PC-3 (cell line): ENCODE measurements around the gene TCL1A. TPM values are rescaled to one million over a fixed set of nuclear protein-coding genes. Genes with fewer than 3 reads are reported as not detected.

Experiments
- ATAC-seq: fragments of 200-7000 bp; cut with Tn5 transposase; 2 replicates; pipeline ENCODE4 v1.9.1; 2020; ENCODE audit warnings: mild to moderate bottlenecking, moderate library complexity
- BruUV-seq: library from RNA; stranded (reverse); fragments of 400-500 nt; replicated peaks from 2 replicates; lab custom pipeline; 2021; lab: Mats Ljungman, UMichigan
- CTCF ChIA-PET: fragments of 300-600 bp; sonication (Branson Sonifier 250); formaldehyde crosslinking; loops from one replicate; lab custom pipeline; 2022; ENCODE audit warnings: antibody characterized with exemption; lab: Charles Lee
- POLR2A ChIA-PET: fragments of 300-600 bp; sonication (Branson Sonifier 250); formaldehyde crosslinking; loops from one replicate; lab custom pipeline; 2022; ENCODE audit warnings: antibody characterized with exemption; ENCODE audit not compliant: unreplicated experiment; lab: Charles Lee
- DNase-seq: peaks from one replicate; pipeline ENCODE4 v3.0.0-alpha.2; 2015
- H2AFZ ChIP-seq: fragments of 300-600 bp; sonication (generic); 2 replicates; pipeline ENCODE4 v1.6.0; 2016; ENCODE audit warnings: antibody characterized with exemption, low read length
- H3F3A ChIP-seq: fragments of 300-600 bp; sonication (generic); one replicate; pipeline ENCODE4 v1.6.0; 2017; ENCODE audit warnings: antibody characterized with exemption, low read length, control low read depth, mild to moderate bottlenecking; ENCODE audit not compliant: unreplicated experiment
- H3K27ac ChIP-seq: fragments of 300-600 bp; sonication (generic); 2 replicates; pipeline ENCODE4 v1.5.1; 2016; ENCODE audit warnings: mild to moderate bottlenecking, low read length
- H3K27me3 ChIP-seq: fragments of 300-600 bp; sonication (generic); 2 replicates; pipeline ENCODE4 v1.6.1; 2016; ENCODE audit warnings: low read length, mixed read lengths
- H3K36me3 ChIP-seq: fragments of 300-600 bp; sonication (generic); 2 replicates; pipeline ENCODE4 v1.6.1; 2016; ENCODE audit warnings: low read depth, mixed run types, low read length, mixed read lengths
- H3K4me1 ChIP-seq: fragments of 300-600 bp; sonication (generic); 2 replicates; pipeline ENCODE4 v1.5.1; 2016; ENCODE audit warnings: low read length; ENCODE audit not compliant: insufficient read depth
- H3K4me2 ChIP-seq: fragments of 300-600 bp; sonication (generic); 2 replicates; pipeline ENCODE4 v1.6.0; 2016; ENCODE audit warnings: low read length
- H3K4me3 ChIP-seq: fragments of 300-600 bp; sonication (generic); 2 replicates; pipeline ENCODE4 v1.5.1; 2016; ENCODE audit warnings: mild to moderate bottlenecking, low read length, mixed read lengths
- H3K79me2 ChIP-seq: fragments of 300-600 bp; sonication (generic); 2 replicates; pipeline ENCODE4 v1.6.1; 2017; ENCODE audit warnings: low read length, mixed read lengths
- H3K9ac ChIP-seq: fragments of 300-600 bp; sonication (generic); 2 replicates; pipeline ENCODE4 v1.6.0; 2016; ENCODE audit warnings: mild to moderate bottlenecking, low read length
- H3K9me2 ChIP-seq: fragments of 300-600 bp; sonication (generic); replicated peaks from 2 replicates; pipeline ENCODE4 v1.6.1; 2016; ENCODE audit warnings: mixed run types, low read length, mixed read lengths
- H3K9me3 ChIP-seq: fragments of 300-600 bp; sonication (generic); 2 replicates; pipeline ENCODE4 v1.6.1; 2016; ENCODE audit warnings: low read length, mixed read lengths
- H4K20me1 ChIP-seq: fragments of 300-600 bp; sonication (generic); 2 replicates; pipeline ENCODE4 v1.6.1; 2016; ENCODE audit warnings: low read length, mixed read lengths
- EZH2 ChIP-seq: fragments of 300-600 bp; sonication (generic); IDR thresholded peaks from one replicate; pipeline ENCODE4 v1.6.1; 2017; ENCODE audit warnings: antibody characterized with exemption, mild to moderate bottlenecking, low read length; ENCODE audit not compliant: unreplicated experiment
- EZH2phosphoT487 ChIP-seq: fragments of 300-600 bp; sonication (generic); IDR thresholded peaks from 2 replicates; pipeline ENCODE4 v1.6.1; 2018; ENCODE audit warnings: mild to moderate bottlenecking, antibody characterized with exemption, low read length, borderline replicate concordance
- intact Hi-C: fragments of 100-400 bp; cut with micrococcal nuclease; formaldehyde crosslinking; loops from 2 replicates; pipeline ENCODE4 v1.9.0; 2023
- total RNA-seq: library from RNA; depleted of rRNA; stranded (reverse); fragments of >200 nt; gene quantifications from 2 replicates; pipeline ENCODE4 v1.2.3, GENCODE V29; 2014
- TF ChIP-seq, protein P1 (sequence below): fragments of 300-600 bp; sonication (generic); conservative IDR thresholded peaks from 2 replicates; pipeline ENCODE4 v1.5.1; 2017; ENCODE audit warnings: antibody characterized with exemption, low read depth, mild to moderate bottlenecking, low read length

The TCL1A gene
- total RNA-seq, 1 experiment from 2014 or later, result not detected

DNA sequence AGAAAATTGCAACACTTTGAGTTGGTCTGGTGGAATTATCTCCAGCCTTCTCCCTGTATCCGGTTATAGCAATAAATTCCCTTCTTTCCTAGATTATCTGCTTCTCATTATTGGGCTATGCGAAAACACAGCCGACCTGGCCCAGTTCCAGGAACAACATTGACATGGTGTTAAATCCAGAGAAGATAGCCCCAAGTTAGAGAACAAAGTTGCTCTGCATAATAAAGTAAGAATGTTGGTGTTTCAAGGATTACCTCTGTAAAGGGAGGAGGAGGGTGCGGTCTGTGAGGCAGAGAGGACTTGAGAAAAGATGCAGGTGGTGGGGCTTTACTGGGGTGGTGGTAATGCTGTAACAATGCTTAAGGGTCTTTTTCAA is 12.1 kb downstream of the TCL1A start:
- H3K4me1 ChIP-seq, result no peaks in the 10 kb centered on the region
- H3K4me3 ChIP-seq, result no peak overlapping the region
- no TSS peak for BruUV-seq
- H4K20me1 ChIP-seq, result no peaks in the 10 kb centered on the region
- H3K27ac ChIP-seq, result no peak overlapping the region
- H3K79me2 ChIP-seq, result no peaks in the 10 kb centered on the region
- DNase-seq (no peak), ATAC-seq (no peak)
- peaks cover 40% of the 10 kb centered on the region for H3K27me3 ChIP-seq
- ChIA-PET POLR2A (no interaction called here), CTCF (no interaction called here)
- intact Hi-C loops, result no loop called here
- TF ChIP-seq EZH2phosphoT487 (no peak), EZH2 (no peak)
- TF ChIP-seq, protein P1, sequence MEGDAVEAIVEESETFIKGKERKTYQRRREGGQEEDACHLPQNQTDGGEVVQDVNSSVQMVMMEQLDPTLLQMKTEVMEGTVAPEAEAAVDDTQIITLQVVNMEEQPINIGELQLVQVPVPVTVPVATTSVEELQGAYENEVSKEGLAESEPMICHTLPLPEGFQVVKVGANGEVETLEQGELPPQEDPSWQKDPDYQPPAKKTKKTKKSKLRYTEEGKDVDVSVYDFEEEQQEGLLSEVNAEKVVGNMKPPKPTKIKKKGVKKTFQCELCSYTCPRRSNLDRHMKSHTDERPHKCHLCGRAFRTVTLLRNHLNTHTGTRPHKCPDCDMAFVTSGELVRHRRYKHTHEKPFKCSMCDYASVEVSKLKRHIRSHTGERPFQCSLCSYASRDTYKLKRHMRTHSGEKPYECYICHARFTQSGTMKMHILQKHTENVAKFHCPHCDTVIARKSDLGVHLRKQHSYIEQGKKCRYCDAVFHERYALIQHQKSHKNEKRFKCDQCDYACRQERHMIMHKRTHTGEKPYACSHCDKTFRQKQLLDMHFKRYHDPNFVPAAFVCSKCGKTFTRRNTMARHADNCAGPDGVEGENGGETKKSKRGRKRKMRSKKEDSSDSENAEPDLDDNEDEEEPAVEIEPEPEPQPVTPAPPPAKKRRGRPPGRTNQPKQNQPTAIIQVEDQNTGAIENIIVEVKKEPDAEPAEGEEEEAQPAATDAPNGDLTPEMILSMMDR, result no peak
- no peaks in the 10 kb centered on the region for H3K9me2 ChIP-seq
- no peak overlapping the region for H3K9ac ChIP-seq
- no peaks in the 10 kb centered on the region for H3K36me3 ChIP-seq
- H2AFZ ChIP-seq, result no peak overlapping the region
- H3F3A ChIP-seq, result no peaks in the 10 kb centered on the region
- no peak overlapping the region for H3K4me2 ChIP-seq
- H3K9me3 ChIP-seq, result no peaks in the 10 kb centered on the region

DNA sequence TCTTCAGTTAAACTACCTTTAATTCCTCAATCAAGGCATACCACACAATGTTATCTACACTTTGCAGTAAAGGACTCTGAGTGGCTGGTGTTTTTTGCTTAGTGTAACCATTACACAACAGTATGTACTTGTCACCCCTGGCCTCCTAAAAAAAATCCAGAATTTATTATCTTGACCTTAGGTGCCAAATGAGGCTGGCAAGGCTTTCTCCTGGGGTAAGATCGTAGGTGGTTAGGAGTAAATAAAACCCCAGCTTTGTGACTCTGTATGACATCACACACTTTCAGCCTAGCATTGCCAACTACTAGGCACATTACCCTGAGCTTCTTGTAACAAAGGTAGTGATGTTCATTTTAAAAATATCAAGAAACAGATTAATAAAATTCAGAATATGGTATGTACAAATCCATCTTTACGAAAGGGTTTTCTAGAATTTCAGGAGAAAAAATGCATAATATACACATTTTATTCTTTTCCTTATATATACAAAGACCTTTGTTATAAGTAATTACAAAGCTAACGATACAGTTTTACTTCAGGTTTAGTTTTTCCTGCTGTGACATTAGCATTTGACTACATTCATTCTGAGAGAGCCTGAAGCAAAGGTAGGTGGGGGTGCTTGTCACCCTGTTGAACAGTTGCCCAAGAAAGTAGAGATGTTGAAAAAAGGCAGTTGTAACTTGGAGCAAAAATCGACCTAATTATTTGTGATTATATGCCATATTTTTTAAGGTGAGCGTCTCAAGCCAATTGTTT is 13.5 kb downstream of the TCL1A start:
- no peak overlapping the region for H3K4me3 ChIP-seq
- intact Hi-C loops, result no loop called here
- no peaks in the 10 kb centered on the region for H3F3A ChIP-seq
- no peak for DNase-seq
- no TSS peak for BruUV-seq
- no peaks in the 10 kb centered on the region for H3K9me2 ChIP-seq
- no peak overlapping the region for H2AFZ ChIP-seq
- H3K4me2 ChIP-seq, result no peak overlapping the region
- H3K36me3 ChIP-seq, result no peaks in the 10 kb centered on the region
- ChIA-PET POLR2A (no interaction called here), CTCF (no interaction called here)
- H3K27ac ChIP-seq, result no peak overlapping the region
- peaks cover 42% of the 10 kb centered on the region for H3K27me3 ChIP-seq
- no peaks in the 10 kb centered on the region for H3K4me1 ChIP-seq
- H4K20me1 ChIP-seq, result no peaks in the 10 kb centered on the region
- no peak overlapping the region for H3K9ac ChIP-seq
- H3K9me3 ChIP-seq, result no peaks in the 10 kb centered on the region
- TF ChIP-seq, protein P1, result no peak
- TF ChIP-seq EZH2, result no peak
- no peak for TF ChIP-seq EZH2phosphoT487
- no peaks in the 10 kb centered on the region for H3K79me2 ChIP-seq
- ATAC-seq, result no peak

DNA sequence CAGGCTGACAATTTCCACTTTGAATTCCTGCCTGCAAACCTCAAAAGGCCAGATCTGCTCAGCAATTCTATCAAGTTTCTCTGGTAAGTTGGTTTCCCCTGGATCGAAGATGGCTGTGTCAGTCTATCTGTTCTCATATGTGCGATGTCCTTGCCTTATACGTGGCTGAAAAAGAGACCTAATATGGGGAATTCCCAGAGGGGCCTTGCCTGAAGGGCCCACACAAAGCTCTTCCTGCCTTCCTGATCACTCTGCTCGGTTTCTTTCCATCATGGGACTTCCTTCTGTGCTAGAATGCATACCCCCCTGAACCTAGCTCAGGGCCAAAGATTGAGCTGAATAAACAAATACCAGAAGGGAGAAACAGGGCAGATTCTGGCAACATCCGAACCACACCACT is 14.5 kb downstream of the TCL1A start:
- Histone ChIP-seq H3K27me3 (peaks cover 46% of the 10 kb centered on the region), H3K4me1 (no peaks in the 10 kb centered on the region), H2AFZ (no peak overlapping the region), H3K36me3 (no peaks in the 10 kb centered on the region), H3F3A (no peaks in the 10 kb centered on the region), H3K27ac (no peak overlapping the region), H4K20me1 (no peaks in the 10 kb centered on the region), H3K9me3 (no peaks in the 10 kb centered on the region), H3K79me2 (no peaks in the 10 kb centered on the region), H3K9me2 (no peaks in the 10 kb centered on the region), H3K9ac (no peak overlapping the region), H3K4me2 (no peak overlapping the region), H3K4me3 (no peak overlapping the region)
- TF ChIP-seq EZH2 (no peak), EZH2phosphoT487 (no peak)
- TF ChIP-seq, protein P1, result no peak
- ChIA-PET POLR2A (no interaction called here), CTCF (no interaction called here)
- no peak for ATAC-seq
- intact Hi-C loops, result no loop called here
- DNase-seq, result no peak
- no TSS peak for BruUV-seq
